Cardiac fibroblast (primary cell): ENCODE data around the gene ZRANB1.

Experiments used
- DNase-seq, 2 donors: peaks; one replicate each; pipeline versions ENCODE4 v3.0.0 to v3.0.0-alpha.2; 2010; ENCODE audit warnings: low read depth in 2 of 2
- H3K4me3 ChIP-seq, 2 donors: replicated peaks in 1 of 2; 1 replicate in 1 of 2; 2 replicates in 1 of 2; pipeline ENCODE4 v1.5.1; 2011; ENCODE audit warnings: low read depth in 2 of 2, low read length in 2 of 2, mild to moderate bottlenecking in 2 of 2, moderate library complexity in 1 of 2
- TF ChIP-seq, protein P1 (sequence below): IDR thresholded peaks from one replicate; pipeline ENCODE4 v1.5.1; 2011; ENCODE audit warnings: low read depth, mild to moderate bottlenecking, low read length, inconsistent platforms

Gene ZRANB1

GRCh38 chr10:124959564-124959963, 17.6 kb downstream of the ZRANB1 start:
- no peak overlapping the region for H3K4me3 ChIP-seq
- no peak for DNase-seq
- TF ChIP-seq, protein P1, sequence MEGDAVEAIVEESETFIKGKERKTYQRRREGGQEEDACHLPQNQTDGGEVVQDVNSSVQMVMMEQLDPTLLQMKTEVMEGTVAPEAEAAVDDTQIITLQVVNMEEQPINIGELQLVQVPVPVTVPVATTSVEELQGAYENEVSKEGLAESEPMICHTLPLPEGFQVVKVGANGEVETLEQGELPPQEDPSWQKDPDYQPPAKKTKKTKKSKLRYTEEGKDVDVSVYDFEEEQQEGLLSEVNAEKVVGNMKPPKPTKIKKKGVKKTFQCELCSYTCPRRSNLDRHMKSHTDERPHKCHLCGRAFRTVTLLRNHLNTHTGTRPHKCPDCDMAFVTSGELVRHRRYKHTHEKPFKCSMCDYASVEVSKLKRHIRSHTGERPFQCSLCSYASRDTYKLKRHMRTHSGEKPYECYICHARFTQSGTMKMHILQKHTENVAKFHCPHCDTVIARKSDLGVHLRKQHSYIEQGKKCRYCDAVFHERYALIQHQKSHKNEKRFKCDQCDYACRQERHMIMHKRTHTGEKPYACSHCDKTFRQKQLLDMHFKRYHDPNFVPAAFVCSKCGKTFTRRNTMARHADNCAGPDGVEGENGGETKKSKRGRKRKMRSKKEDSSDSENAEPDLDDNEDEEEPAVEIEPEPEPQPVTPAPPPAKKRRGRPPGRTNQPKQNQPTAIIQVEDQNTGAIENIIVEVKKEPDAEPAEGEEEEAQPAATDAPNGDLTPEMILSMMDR: no peak

DNA sequence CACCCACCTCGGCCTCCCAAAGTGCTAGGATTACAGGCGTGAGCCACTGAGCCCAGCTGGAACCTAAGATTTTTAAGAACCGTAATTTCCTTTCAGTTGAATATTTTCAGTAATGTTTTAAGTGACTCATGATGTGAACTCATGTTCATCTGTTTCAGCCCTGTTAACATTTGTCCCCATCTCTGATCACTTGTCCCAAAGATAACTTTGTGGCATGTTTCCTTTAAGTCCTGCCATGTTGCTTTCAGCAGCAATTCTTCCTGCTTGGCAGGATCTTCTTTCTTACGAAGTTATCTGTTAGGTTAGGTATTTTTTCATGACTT, 19.3 kb downstream of the ZRANB1 start:
- no peak overlapping the region for H3K4me3 ChIP-seq
- DNase-seq: peak in 1 of 2 donors; percentile 29
- TF ChIP-seq, protein P1: no peak

- no peak overlapping the region for H3K4me3 ChIP-seq
- DNase-seq: peak in 1 of 2 donors; percentile 69
- TF ChIP-seq, protein P1: no peak
Measured at GRCh38 chr10:124962421-124962820, 20.5 kb downstream of the ZRANB1 start.

DNA sequence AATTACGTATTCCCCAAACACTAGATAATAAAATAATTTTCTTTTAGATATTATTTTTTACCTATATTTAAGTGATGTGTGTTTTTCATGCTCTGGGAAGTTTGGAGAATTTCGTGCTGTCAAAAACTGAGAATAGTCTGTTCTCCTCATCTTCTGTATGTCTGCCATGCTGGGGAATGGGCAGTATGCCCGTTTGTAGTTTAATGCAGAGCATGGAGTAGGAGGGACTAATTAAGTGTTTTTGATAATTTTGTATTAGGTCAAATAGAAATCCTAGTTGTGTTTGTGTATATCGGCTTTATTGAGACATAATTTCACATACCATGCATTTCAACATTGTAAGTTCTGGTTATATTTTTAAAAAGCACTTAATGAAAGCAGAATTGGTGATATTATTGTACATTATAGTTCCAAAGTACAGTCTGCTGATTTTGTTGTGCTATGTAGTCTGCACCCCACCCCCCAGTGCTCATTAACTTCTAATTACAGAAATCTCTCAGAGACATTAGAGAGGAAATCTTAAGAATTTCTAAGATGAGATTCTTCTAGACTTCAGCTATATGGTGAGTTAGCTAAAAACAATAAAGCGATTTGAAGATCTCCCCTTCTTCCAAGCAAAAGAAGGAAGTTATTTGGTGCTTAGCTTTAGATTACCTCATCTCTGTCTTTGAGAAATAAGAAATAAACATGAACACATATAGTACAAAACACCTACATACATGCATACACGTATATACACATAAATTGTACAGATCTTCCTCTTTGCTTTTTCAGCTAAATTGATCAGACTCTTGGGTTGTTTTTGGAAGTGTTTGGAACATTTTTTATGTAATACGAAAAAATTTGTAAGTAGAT, 22.2 kb downstream of the ZRANB1 start:
- TF ChIP-seq, protein P1: no peak
- no peak for DNase-seq
- no peak overlapping the region for H3K4me3 ChIP-seq

GRCh38 chr10:124966008-124966407, 24.1 kb downstream of the ZRANB1 start:
- no peak overlapping the region for H3K4me3 ChIP-seq
- no peak for DNase-seq
- TF ChIP-seq, protein P1: no peak

- no peak overlapping the region for H3K4me3 ChIP-seq
- DNase-seq: no peak
- TF ChIP-seq, protein P1: no peak
Measured at GRCh38 chr10:124967255-124967654, 25.3 kb downstream of the ZRANB1 start.
